Nephron (organoid): ENCODE results near the gene CORO1C.

ENCODE experiments used
- H3K27ac Mint-ChIP-seq, 3 experiments: 2 replicates each; pipeline ENCODE4 v1.8.0; 2020; ENCODE audit warnings: mixed read lengths in 3 of 3, mild to moderate bottlenecking in 2 of 3, moderate library complexity in 1 of 3
- H3K27me3 Mint-ChIP-seq: 2 replicates; pipeline ENCODE4 v1.8.0; 2021; ENCODE audit warnings: low read depth, mild to moderate bottlenecking, moderate library complexity, mixed read lengths
- H3K36me3 Mint-ChIP-seq: 2 replicates; pipeline ENCODE4 v1.8.0; 2020; ENCODE audit warnings: low read depth, mixed read lengths
- H3K4me1 Mint-ChIP-seq: 2 replicates; pipeline ENCODE4 v1.8.0; 2020; ENCODE audit warnings: mixed read lengths
- H3K4me3 Mint-ChIP-seq, 3 experiments: 2 replicates each; pipeline ENCODE4 v1.8.0; 2020; ENCODE audit warnings: mild to moderate bottlenecking in 3 of 3, mixed read lengths in 3 of 3, moderate library complexity in 2 of 3
- H3K9me3 Mint-ChIP-seq: 2 replicates; pipeline ENCODE4 v1.8.0; 2020; ENCODE audit warnings: mixed read lengths
- TF ChIP-seq, protein P1 (sequence below), 3 experiments: fragments of 200-600 bp; sonication (generic); IDR thresholded peaks; one replicate each; pipeline ENCODE4 v1.5.0; 2021; ENCODE audit warnings: antibody characterized with exemption in 3 of 3; ENCODE audit not compliant: unreplicated experiment in 3 of 3

CORO1C gene

GRCh38 chr12:108650083-108650482, 81.2 kb downstream of the CORO1C start:
- Mint-ChIP-seq H3K27me3 (no peaks in the 10 kb centered on the region), H3K9me3 (no peaks in the 10 kb centered on the region), H3K36me3 (peaks cover 60% of the 10 kb centered on the region), H3K4me1 (peaks cover 28% of the 10 kb centered on the region), H3K4me3 (no peak overlapping the region), H3K27ac (no peak overlapping the region)
- TF ChIP-seq, protein P1, sequence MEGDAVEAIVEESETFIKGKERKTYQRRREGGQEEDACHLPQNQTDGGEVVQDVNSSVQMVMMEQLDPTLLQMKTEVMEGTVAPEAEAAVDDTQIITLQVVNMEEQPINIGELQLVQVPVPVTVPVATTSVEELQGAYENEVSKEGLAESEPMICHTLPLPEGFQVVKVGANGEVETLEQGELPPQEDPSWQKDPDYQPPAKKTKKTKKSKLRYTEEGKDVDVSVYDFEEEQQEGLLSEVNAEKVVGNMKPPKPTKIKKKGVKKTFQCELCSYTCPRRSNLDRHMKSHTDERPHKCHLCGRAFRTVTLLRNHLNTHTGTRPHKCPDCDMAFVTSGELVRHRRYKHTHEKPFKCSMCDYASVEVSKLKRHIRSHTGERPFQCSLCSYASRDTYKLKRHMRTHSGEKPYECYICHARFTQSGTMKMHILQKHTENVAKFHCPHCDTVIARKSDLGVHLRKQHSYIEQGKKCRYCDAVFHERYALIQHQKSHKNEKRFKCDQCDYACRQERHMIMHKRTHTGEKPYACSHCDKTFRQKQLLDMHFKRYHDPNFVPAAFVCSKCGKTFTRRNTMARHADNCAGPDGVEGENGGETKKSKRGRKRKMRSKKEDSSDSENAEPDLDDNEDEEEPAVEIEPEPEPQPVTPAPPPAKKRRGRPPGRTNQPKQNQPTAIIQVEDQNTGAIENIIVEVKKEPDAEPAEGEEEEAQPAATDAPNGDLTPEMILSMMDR (IDR thresholded peaks at IDR 0.05; ENCODE audit: unreplicated experiment in 3 of 3): no peak

GRCh38 chr12:108649669-108650068, 81.6 kb downstream of the CORO1C start:
- Mint-ChIP-seq H3K27ac (no peak overlapping the region), H3K36me3 (peaks cover 61% of the 10 kb centered on the region), H3K9me3 (no peaks in the 10 kb centered on the region), H3K4me3 (no peak overlapping the region), H3K4me1 (peaks cover 32% of the 10 kb centered on the region), H3K27me3 (no peaks in the 10 kb centered on the region)
- TF ChIP-seq, protein P1 (IDR thresholded peaks at IDR 0.05; ENCODE audit: unreplicated experiment in 3 of 3): no peak

GRCh38 chr12:108649126-108649525, 82.2 kb downstream of the CORO1C start:
- Mint-ChIP-seq H3K4me3 (no peak overlapping the region), H3K27me3 (no peaks in the 10 kb centered on the region), H3K27ac (no peak overlapping the region), H3K36me3 (peaks cover 62% of the 10 kb centered on the region), H3K9me3 (no peaks in the 10 kb centered on the region), H3K4me1 (peaks cover 37% of the 10 kb centered on the region)
- TF ChIP-seq, protein P1 (IDR thresholded peaks at IDR 0.05; ENCODE audit: unreplicated experiment in 3 of 3): no peak

GRCh38 chr12:108648371-108648770, 82.9 kb downstream of the CORO1C start:
- Mint-ChIP-seq H3K9me3 (no peaks in the 10 kb centered on the region), H3K36me3 (peaks cover 62% of the 10 kb centered on the region), H3K27ac (peak overlapping the region in 1 of 3 experiments; percentile 59), H3K4me3 (no peak overlapping the region), H3K4me1 (peaks cover 45% of the 10 kb centered on the region), H3K27me3 (no peaks in the 10 kb centered on the region)
- TF ChIP-seq, protein P1 (IDR thresholded peaks at IDR 0.05; ENCODE audit: unreplicated experiment in 3 of 3): no peak

- TF ChIP-seq, protein P1 (IDR thresholded peaks at IDR 0.05; ENCODE audit: unreplicated experiment in 3 of 3): no peak
- peaks cover 49% of the 10 kb centered on the region for H3K4me1 Mint-ChIP-seq
These were observed 83.6 kb downstream of the CORO1C start for GRCh38 chr12:108647585-108648287.

More at GRCh38 chr12:108647585-108648287, 83.6 kb downstream of the CORO1C start:
- H3K9me3 Mint-ChIP-seq: no peaks in the 10 kb centered on the region
- H3K4me3 Mint-ChIP-seq: no peak overlapping the region
- H3K27me3 Mint-ChIP-seq: no peaks in the 10 kb centered on the region
- peaks cover 56% of the 10 kb centered on the region for H3K36me3 Mint-ChIP-seq
- H3K27ac Mint-ChIP-seq: peak overlapping the region; percentile 38 to 66 (median 59)
